ENCODE results near the gene ROBO4. TPM values are rescaled to one million over a fixed set of nuclear protein-coding genes. Genes with fewer than 3 reads are reported as not detected.

ROBO4 gene
- total and polyA plus RNA-seq, 9 of the 15 experiments (the other 6 are each of a cell fraction or from before 2014, with no cell fraction given): not detected

GRCh38 chr11:124945826-124946225 lies 48.2 kb upstream of the ROBO4 start (continued):
- TF ChIP-seq ZFP30 (CRISPR knock-in tag; IDR thresholded peaks at IDR 0.05; ENCODE audit: borderline replicate concordance) (no peak), RBM22 (IDR thresholded peaks at IDR 0.05; ENCODE audit: low read depth, low read length, poor library complexity, severe bottlenecking) (no peak), BRD4 (IDR thresholded peaks at IDR 0.05) (no peak), ZNF124 (CRISPR knock-in tag; IDR thresholded peaks at IDR 0.05) (no peak), ZNF224 (CRISPR knock-in tag; IDR thresholded peaks at IDR 0.05) (no peak), U2AF1 (optimal IDR thresholded peaks at IDR 0.05; ENCODE audit: low read depth, low read length) (no peak), RBM34 (IDR thresholded peaks at IDR 0.05; ENCODE audit: borderline replicate concordance, insufficient read depth, low read length) (no peak), ZNF282 (CRISPR knock-in tag; IDR thresholded peaks at IDR 0.05) (no peak)
- TF ChIP-seq, protein P1, sequence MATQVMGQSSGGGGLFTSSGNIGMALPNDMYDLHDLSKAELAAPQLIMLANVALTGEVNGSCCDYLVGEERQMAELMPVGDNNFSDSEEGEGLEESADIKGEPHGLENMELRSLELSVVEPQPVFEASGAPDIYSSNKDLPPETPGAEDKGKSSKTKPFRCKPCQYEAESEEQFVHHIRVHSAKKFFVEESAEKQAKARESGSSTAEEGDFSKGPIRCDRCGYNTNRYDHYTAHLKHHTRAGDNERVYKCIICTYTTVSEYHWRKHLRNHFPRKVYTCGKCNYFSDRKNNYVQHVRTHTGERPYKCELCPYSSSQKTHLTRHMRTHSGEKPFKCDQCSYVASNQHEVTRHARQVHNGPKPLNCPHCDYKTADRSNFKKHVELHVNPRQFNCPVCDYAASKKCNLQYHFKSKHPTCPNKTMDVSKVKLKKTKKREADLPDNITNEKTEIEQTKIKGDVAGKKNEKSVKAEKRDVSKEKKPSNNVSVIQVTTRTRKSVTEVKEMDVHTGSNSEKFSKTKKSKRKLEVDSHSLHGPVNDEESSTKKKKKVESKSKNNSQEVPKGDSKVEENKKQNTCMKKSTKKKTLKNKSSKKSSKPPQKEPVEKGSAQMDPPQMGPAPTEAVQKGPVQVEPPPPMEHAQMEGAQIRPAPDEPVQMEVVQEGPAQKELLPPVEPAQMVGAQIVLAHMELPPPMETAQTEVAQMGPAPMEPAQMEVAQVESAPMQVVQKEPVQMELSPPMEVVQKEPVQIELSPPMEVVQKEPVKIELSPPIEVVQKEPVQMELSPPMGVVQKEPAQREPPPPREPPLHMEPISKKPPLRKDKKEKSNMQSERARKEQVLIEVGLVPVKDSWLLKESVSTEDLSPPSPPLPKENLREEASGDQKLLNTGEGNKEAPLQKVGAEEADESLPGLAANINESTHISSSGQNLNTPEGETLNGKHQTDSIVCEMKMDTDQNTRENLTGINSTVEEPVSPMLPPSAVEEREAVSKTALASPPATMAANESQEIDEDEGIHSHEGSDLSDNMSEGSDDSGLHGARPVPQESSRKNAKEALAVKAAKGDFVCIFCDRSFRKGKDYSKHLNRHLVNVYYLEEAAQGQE (IDR thresholded peaks at IDR 0.05; ENCODE audit: borderline replicate concordance): no peak
- TF ChIP-seq, protein P1 (CRISPR knock-in tag; IDR thresholded peaks at IDR 0.05; ENCODE audit: low read depth): no peak

Measured in K562 (cell line).